ENCODE measurements around the gene GNPDA1.
"Not testable (repeated sequence)": the region's sequence is repeated elsewhere in the genome, so short reads cannot be mapped to it uniquely, and the experiment has no call there.

The GNPDA1 gene

GRCh38 chr5:142046191-142046590, 33.4 kb upstream of the GNPDA1 start:
- H2BK15ac ChIP-seq (ENCODE audit: low read length), result no peak overlapping the region
- H3K27me3 ChIP-seq (ENCODE audit: control insufficient read depth in 3 of 3, insufficient read depth in 3 of 3, low read depth in 1 of 3, low read length in 3 of 3), result no peaks in the 10 kb centered on the region
- H3K79me1 ChIP-seq (ENCODE audit: low read depth, low read length), result no peaks in the 10 kb centered on the region
- no peak overlapping the region for H2BK12ac ChIP-seq (ENCODE audit: low read length)
- no peak overlapping the region for H2AK5ac ChIP-seq (ENCODE audit: low read depth, low read length)
- no peaks in the 10 kb centered on the region for H3K4me1 ChIP-seq (ENCODE audit: control insufficient read depth in 2 of 2, insufficient read depth in 1 of 2, low read depth in 1 of 2, low read length in 2 of 2)
- no peak overlapping the region for H3K9ac ChIP-seq (ENCODE audit: low read depth, low read length, poor library complexity)
- WGBS, 2 donors (ENCODE audit: extremely low coverage in 2 of 2, insufficient read length in 2 of 2, insufficient replicate concordance in 1 of 2), result no CpG with 5 or more reads among the region's 7 CpGs
- no peak overlapping the region for H3K23ac ChIP-seq (ENCODE audit: low read depth, low read length, poor library complexity)
- no peak overlapping the region for H3K4me2 ChIP-seq (ENCODE audit: insufficient read depth, low read length, poor library complexity, severe bottlenecking)
- H2BK5ac ChIP-seq (ENCODE audit: low read length), result no peak overlapping the region
- no peak overlapping the region for H4K8ac ChIP-seq (ENCODE audit: low read depth, low read length)
- no peak overlapping the region for H2BK120ac ChIP-seq (ENCODE audit: low read depth, low read length)
- no peak overlapping the region for H3K14ac ChIP-seq (ENCODE audit: low read length)
- no peak overlapping the region for H3K4ac ChIP-seq (ENCODE audit: low read length)
- no peak for DNase-seq (ENCODE audit: low spot score)
- H3K36me3 ChIP-seq (replicated peaks in 1 of 2; ENCODE audit: control insufficient read depth in 2 of 2, insufficient read depth in 2 of 2, low read length in 2 of 2), result no peaks in the 10 kb centered on the region
- H4K91ac ChIP-seq (ENCODE audit: low read depth, low read length, poor library complexity), result no peak overlapping the region
- H3K27ac ChIP-seq (replicated peaks; ENCODE audit: low read length), result no peak overlapping the region
- H3K18ac ChIP-seq (ENCODE audit: low read length), result no peak overlapping the region
- H3K9me3 ChIP-seq (replicated peaks in 1 of 2; ENCODE audit: control insufficient read depth in 2 of 2, insufficient read depth in 1 of 2, low read depth in 1 of 2, low read length in 2 of 2), result no peaks in the 10 kb centered on the region
- no peak overlapping the region for H3K4me3 ChIP-seq (ENCODE audit: low read length in 2 of 2)
- H2AFZ ChIP-seq (ENCODE audit: low read length), result no peak overlapping the region

GRCh38 chr5:142040881-142041280, 28.1 kb upstream of the GNPDA1 start:
- not testable (repeated sequence) for H2BK5ac ChIP-seq (ENCODE audit: low read length); H3K79me1 ChIP-seq (ENCODE audit: low read depth, low read length); DNase-seq (ENCODE audit: low spot score); H3K9me3 ChIP-seq (replicated peaks in 1 of 2; ENCODE audit: control insufficient read depth in 2 of 2, insufficient read depth in 1 of 2, low read depth in 1 of 2, low read length in 2 of 2); H3K36me3 ChIP-seq (replicated peaks in 1 of 2; ENCODE audit: control insufficient read depth in 2 of 2, insufficient read depth in 2 of 2, low read length in 2 of 2); H3K18ac ChIP-seq (ENCODE audit: low read length); H4K91ac ChIP-seq (ENCODE audit: low read depth, low read length, poor library complexity); H3K4me2 ChIP-seq (ENCODE audit: insufficient read depth, low read length, poor library complexity, severe bottlenecking); H3K4ac ChIP-seq (ENCODE audit: low read length); H2AFZ ChIP-seq (ENCODE audit: low read length); H3K27me3 ChIP-seq (ENCODE audit: control insufficient read depth in 3 of 3, insufficient read depth in 3 of 3, low read depth in 1 of 3, low read length in 3 of 3); H4K8ac ChIP-seq (ENCODE audit: low read depth, low read length); H3K23ac ChIP-seq (ENCODE audit: low read depth, low read length, poor library complexity); H3K4me1 ChIP-seq (ENCODE audit: control insufficient read depth in 2 of 2, insufficient read depth in 1 of 2, low read depth in 1 of 2, low read length in 2 of 2); H2BK120ac ChIP-seq (ENCODE audit: low read depth, low read length); H3K27ac ChIP-seq (replicated peaks; ENCODE audit: low read length); H3K9ac ChIP-seq (ENCODE audit: low read depth, low read length, poor library complexity); H3K4me3 ChIP-seq (ENCODE audit: low read length in 2 of 2); H2AK5ac ChIP-seq (ENCODE audit: low read depth, low read length); H3K14ac ChIP-seq (ENCODE audit: low read length); H2BK15ac ChIP-seq (ENCODE audit: low read length); H2BK12ac ChIP-seq (ENCODE audit: low read length)
- WGBS, 2 donors (ENCODE audit: extremely low coverage in 2 of 2, insufficient read length in 2 of 2, insufficient replicate concordance in 1 of 2), result no CpG with 5 or more reads among the region's 6 CpGs

- Histone ChIP-seq H3K9ac (ENCODE audit: low read depth, low read length, poor library complexity) (no peak overlapping the region), H3K14ac (ENCODE audit: low read length) (no peak overlapping the region)
- WGBS, 2 donors (ENCODE audit: extremely low coverage in 2 of 2, insufficient read length in 2 of 2, insufficient replicate concordance in 1 of 2), result no CpG with 5 or more reads among the region's 2 CpGs
Observed at GRCh38 chr5:142040285-142040684, 27.5 kb upstream of the GNPDA1 start.

GRCh38 chr5:142038735-142039134, 25.9 kb upstream of the GNPDA1 start:
- Histone ChIP-seq H4K91ac (ENCODE audit: low read depth, low read length, poor library complexity) (no peak overlapping the region), H3K36me3 (replicated peaks in 1 of 2; ENCODE audit: control insufficient read depth in 2 of 2, insufficient read depth in 2 of 2, low read length in 2 of 2) (no peaks in the 10 kb centered on the region), H3K23ac (ENCODE audit: low read depth, low read length, poor library complexity) (no peak overlapping the region), H2AK5ac (ENCODE audit: low read depth, low read length) (no peak overlapping the region), H3K4ac (ENCODE audit: low read length) (no peak overlapping the region), H3K79me1 (ENCODE audit: low read depth, low read length) (no peaks in the 10 kb centered on the region), H2BK120ac (ENCODE audit: low read depth, low read length) (no peak overlapping the region), H3K4me1 (ENCODE audit: control insufficient read depth in 2 of 2, insufficient read depth in 1 of 2, low read depth in 1 of 2, low read length in 2 of 2) (no peaks in the 10 kb centered on the region), H2BK5ac (ENCODE audit: low read length) (no peak overlapping the region), H2AFZ (ENCODE audit: low read length) (no peak overlapping the region), H3K9ac (ENCODE audit: low read depth, low read length, poor library complexity) (no peak overlapping the region), H2BK15ac (ENCODE audit: low read length) (no peak overlapping the region), H3K27ac (replicated peaks; ENCODE audit: low read length) (no peak overlapping the region), H3K4me2 (ENCODE audit: insufficient read depth, low read length, poor library complexity, severe bottlenecking) (no peak overlapping the region), H3K9me3 (replicated peaks in 1 of 2; ENCODE audit: control insufficient read depth in 2 of 2, insufficient read depth in 1 of 2, low read depth in 1 of 2, low read length in 2 of 2) (no peaks in the 10 kb centered on the region), H4K8ac (ENCODE audit: low read depth, low read length) (no peak overlapping the region), H3K4me3 (ENCODE audit: low read length in 2 of 2) (no peak overlapping the region), H3K27me3 (ENCODE audit: control insufficient read depth in 3 of 3, insufficient read depth in 3 of 3, low read depth in 1 of 3, low read length in 3 of 3) (no peaks in the 10 kb centered on the region), H2BK12ac (ENCODE audit: low read length) (no peak overlapping the region), H3K18ac (ENCODE audit: low read length) (no peak overlapping the region), H3K14ac (ENCODE audit: low read length) (no peak overlapping the region)
- WGBS, 2 donors (ENCODE audit: extremely low coverage in 2 of 2, insufficient read length in 2 of 2, insufficient replicate concordance in 1 of 2), result no CpG with 5 or more reads among the region's 2 CpGs
- DNase-seq (ENCODE audit: low spot score), result no peak

More at GRCh38 chr5:142040285-142040684, 27.5 kb upstream of the GNPDA1 start:
- Histone ChIP-seq H3K4me1 (ENCODE audit: control insufficient read depth in 2 of 2, insufficient read depth in 1 of 2, low read depth in 1 of 2, low read length in 2 of 2) (no peaks in the 10 kb centered on the region), H2BK12ac (ENCODE audit: low read length) (no peak overlapping the region), H4K8ac (ENCODE audit: low read depth, low read length) (no peak overlapping the region), H4K91ac (ENCODE audit: low read depth, low read length, poor library complexity) (no peak overlapping the region), H3K23ac (ENCODE audit: low read depth, low read length, poor library complexity) (no peak overlapping the region), H3K4ac (ENCODE audit: low read length) (no peak overlapping the region), H3K27me3 (ENCODE audit: control insufficient read depth in 3 of 3, insufficient read depth in 3 of 3, low read depth in 1 of 3, low read length in 3 of 3) (no peaks in the 10 kb centered on the region), H2BK5ac (ENCODE audit: low read length) (no peak overlapping the region), H3K79me1 (ENCODE audit: low read depth, low read length) (no peaks in the 10 kb centered on the region), H3K36me3 (replicated peaks in 1 of 2; ENCODE audit: control insufficient read depth in 2 of 2, insufficient read depth in 2 of 2, low read length in 2 of 2) (no peaks in the 10 kb centered on the region), H3K4me3 (ENCODE audit: low read length in 2 of 2) (no peak overlapping the region), H3K4me2 (ENCODE audit: insufficient read depth, low read length, poor library complexity, severe bottlenecking) (no peak overlapping the region), H3K27ac (replicated peaks; ENCODE audit: low read length) (no peak overlapping the region), H3K9me3 (replicated peaks in 1 of 2; ENCODE audit: control insufficient read depth in 2 of 2, insufficient read depth in 1 of 2, low read depth in 1 of 2, low read length in 2 of 2) (no peaks in the 10 kb centered on the region), H2AFZ (ENCODE audit: low read length) (peak overlapping the region; percentile 71), H3K18ac (ENCODE audit: low read length) (no peak overlapping the region), H2AK5ac (ENCODE audit: low read depth, low read length) (no peak overlapping the region), H2BK120ac (ENCODE audit: low read depth, low read length) (no peak overlapping the region), H2BK15ac (ENCODE audit: low read length) (no peak overlapping the region)
- DNase-seq (ENCODE audit: low spot score), result no peak

Data from neuronal stem cell (in vitro differentiated cells).